HCT116 (cell line): ENCODE measurements around the gene KICS2. TPM values are rescaled to one million over a fixed set of nuclear protein-coding genes. Genes with fewer than 3 reads are reported as not detected.

ENCODE experiments used
- ATAC-seq: fragments of 200-7000 bp; cut with Tn5 transposase; 2 replicates; pipeline ENCODE4 v1.9.1; 2020; ENCODE audit warnings: mild to moderate bottlenecking, moderate library complexity
- BruUV-seq: library from RNA; stranded (reverse); fragments of 400-500 nt; replicated peaks from 2 replicates; lab custom pipeline; 2021; lab: Mats Ljungman, UMichigan
- CTCF ChIA-PET: fragments of 300-600 bp; sonication (Branson Sonifier 250); formaldehyde crosslinking; loops from one replicate; lab custom pipeline; 2021; ENCODE audit warnings: antibody characterized with exemption; lab: Charles Lee
- POLR2A ChIA-PET: fragments of 300-600, 350-600 bp; sonication (Branson Sonifier 250); formaldehyde crosslinking; loops from one replicate; lab custom pipeline; 2021; ENCODE audit warnings: antibody characterized with exemption; lab: Charles Lee
- RAD21 ChIA-PET, 2 experiments: fragments of 300-600 bp; sonication (Branson Sonifier 250); formaldehyde crosslinking; loops; one replicate each; lab custom pipeline; 2023; ENCODE audit warnings: low total read pairs in 2 of 2; ENCODE audit not compliant: uncharacterized antibody in 2 of 2, unreplicated experiment in 2 of 2, low non-redundant PET in 1 of 2; lab: Charles Lee
- DNase-seq: peaks from one replicate; pipeline ENCODE4 v3.0.0-alpha.2; 2010; ENCODE audit warnings: low read depth, low spot score
- H2AFZ ChIP-seq: fragments of 200-600 bp; shearing (Covaris generic), sonication (generic); 2 replicates; pipeline ENCODE4 v1.6.1; 2017; ENCODE audit warnings: low read depth, mixed run types, mixed read lengths, antibody characterized with exemption, low read length; ENCODE audit not compliant: poor library complexity, severe bottlenecking
- H3K27ac ChIP-seq: 2 replicates; pipeline ENCODE4 v1.5.1; 2012; ENCODE audit warnings: low read depth, low read length
- H3K27me3 ChIP-seq: fragments of 200-600 bp; sonication (generic); 2 replicates; pipeline ENCODE4 v1.6.1; 2016; ENCODE audit warnings: mixed run types, low read length, mixed read lengths; ENCODE audit not compliant: insufficient read depth
- H3K36me3 ChIP-seq, 2 experiments: fragments of 200-500 bp in 1 of 2; fragments of 200-600 bp in 1 of 2; sonication (Bioruptor generic) in 1 of 2; sonication (generic) in 1 of 2; 2 replicates each; pipeline versions ENCODE4 v1.5.1 to v1.6.1; 2014 to 2016; ENCODE audit warnings: low read length in 2 of 2, inconsistent platforms in 1 of 2, mixed read lengths in 1 of 2, mixed run types in 1 of 2; ENCODE audit not compliant: insufficient read depth in 2 of 2, control insufficient read depth in 1 of 2
- H3K4me1 ChIP-seq, 2 experiments: fragments of 200-600 bp in 1 of 2; sonication (generic) in 1 of 2; 2 replicates each; pipeline versions ENCODE4 v1.5.1 to v1.6.1; 2012 to 2017; ENCODE audit warnings: low read length in 2 of 2, inconsistent platforms in 1 of 2, mild to moderate bottlenecking in 1 of 2, mixed read lengths in 1 of 2, mixed run types in 1 of 2, moderate library complexity in 1 of 2; ENCODE audit not compliant: insufficient read depth in 2 of 2, control insufficient read depth in 1 of 2
- H3K4me2 ChIP-seq: fragments of 200-600 bp; sonication (generic); 2 replicates; pipeline ENCODE4 v1.6.1; 2017; ENCODE audit warnings: mixed run types, low read length, mixed read lengths
- H3K4me3 ChIP-seq, 2 experiments: fragments of 200-600 bp in 1 of 2; sonication (generic) in 1 of 2; replicated peaks in 1 of 2; 2 replicates each; pipeline ENCODE4 v1.5.1; 2011 to 2016; ENCODE audit warnings: low read length in 2 of 2, control low read depth in 1 of 2, low read depth in 1 of 2, mild to moderate bottlenecking in 1 of 2, mixed read lengths in 1 of 2, mixed run types in 1 of 2
- H3K79me2 ChIP-seq: fragments of 200-600 bp; sonication (generic); 2 replicates; pipeline ENCODE4 v1.6.1; 2017; ENCODE audit warnings: mild to moderate bottlenecking, mixed run types, low read length, moderate library complexity, mixed read lengths; ENCODE audit not compliant: insufficient read depth
- H3K9ac ChIP-seq: fragments of 200-600 bp; sonication (generic); 2 replicates; pipeline ENCODE4 v1.6.1; 2016; ENCODE audit warnings: low read length, mixed read lengths
- H3K9me2 ChIP-seq: fragments of 200-600 bp; sonication (generic), shearing (Covaris generic); 2 replicates; pipeline ENCODE4 v1.6.1; 2017; ENCODE audit warnings: mixed run types, mild to moderate bottlenecking, moderate library complexity; ENCODE audit not compliant: insufficient read depth
- H3K9me3 ChIP-seq, 2 experiments: fragments of 200-500 bp in 1 of 2; fragments of 200-600 bp in 1 of 2; sonication (Bioruptor generic) in 1 of 2; sonication (generic) in 1 of 2; 2 replicates each; pipeline ENCODE4 v1.6.1; 2014 to 2017; ENCODE audit warnings: low read length in 2 of 2, mixed read lengths in 2 of 2, inconsistent platforms in 1 of 2, low read depth in 1 of 2, mild to moderate bottlenecking in 1 of 2, mixed run types in 1 of 2, moderate library complexity in 1 of 2; ENCODE audit not compliant: control insufficient read depth in 1 of 2, insufficient read depth in 1 of 2
- H4K20me1 ChIP-seq: fragments of 200-600 bp; sonication (generic), shearing (Covaris generic); 2 replicates; pipeline ENCODE4 v1.6.1; 2017; ENCODE audit warnings: mixed run types, mild to moderate bottlenecking, moderate library complexity; ENCODE audit not compliant: insufficient read depth
- EGR1 ChIP-seq: IDR thresholded peaks from 2 replicates; pipeline ENCODE4 v1.6.1; 2012; ENCODE audit warnings: low read depth
- FOSL1 ChIP-seq: IDR thresholded peaks from 2 replicates; pipeline ENCODE4 v1.6.1; 2012; ENCODE audit warnings: low read depth
- JUND ChIP-seq: IDR thresholded peaks from 2 replicates; pipeline ENCODE4 v1.6.1; 2012
- POLR2AphosphoS5 ChIP-seq: IDR thresholded peaks from 2 replicates; pipeline ENCODE4 v1.6.1; 2011; ENCODE audit warnings: mild to moderate bottlenecking, low read depth, low read length, moderate library complexity
- SRF ChIP-seq: IDR thresholded peaks from 2 replicates; pipeline ENCODE4 v1.6.1; 2012; ENCODE audit warnings: low read depth
- ZFX ChIP-seq: fragments of 450-650 bp; IDR thresholded peaks from 2 replicates; pipeline ENCODE4 v1.6.1; 2017
- intact Hi-C: fragments of 100-400 bp; cut with micrococcal nuclease; formaldehyde crosslinking; loops from 2 replicates; pipeline ENCODE4 v1.10.0; 2022
- total RNA-seq: library from RNA; stranded (reverse); gene quantifications from one replicate; pipeline ENCODE4 v1.2.1, GENCODE V29; 2021; ENCODE audit not compliant: unreplicated experiment
- TF ChIP-seq, protein P1 (sequence below): IDR thresholded peaks from 2 replicates; pipeline ENCODE4 v1.6.1; 2011; ENCODE audit warnings: mild to moderate bottlenecking, low read length, moderate library complexity; ENCODE audit not compliant: insufficient replicate concordance; ENCODE audit errors: extremely low read depth
- TF ChIP-seq, protein P2 (sequence below): IDR thresholded peaks from 2 replicates; pipeline ENCODE4 v1.6.1; 2012
- TF ChIP-seq, protein P3 (sequence below), 3 experiments: fragments of 200-600 bp in 1 of 3; sonication (generic) in 1 of 3; IDR thresholded peaks in 2 of 3; conservative IDR thresholded peaks in 1 of 3; 2 replicates each; pipeline ENCODE4 v1.5.1; 2012 to 2017; ENCODE audit warnings: low read depth in 2 of 3, low read length in 2 of 3, antibody characterized with exemption in 1 of 3, borderline replicate concordance in 1 of 3, control low read depth in 1 of 3, mild to moderate bottlenecking in 1 of 3, mixed read lengths in 1 of 3, mixed run types in 1 of 3, moderate library complexity in 1 of 3; ENCODE audit not compliant: insufficient read depth in 1 of 3

Gene KICS2
- total RNA-seq, 1 experiment from 2014 or later = 18.1 TPM

DNA sequence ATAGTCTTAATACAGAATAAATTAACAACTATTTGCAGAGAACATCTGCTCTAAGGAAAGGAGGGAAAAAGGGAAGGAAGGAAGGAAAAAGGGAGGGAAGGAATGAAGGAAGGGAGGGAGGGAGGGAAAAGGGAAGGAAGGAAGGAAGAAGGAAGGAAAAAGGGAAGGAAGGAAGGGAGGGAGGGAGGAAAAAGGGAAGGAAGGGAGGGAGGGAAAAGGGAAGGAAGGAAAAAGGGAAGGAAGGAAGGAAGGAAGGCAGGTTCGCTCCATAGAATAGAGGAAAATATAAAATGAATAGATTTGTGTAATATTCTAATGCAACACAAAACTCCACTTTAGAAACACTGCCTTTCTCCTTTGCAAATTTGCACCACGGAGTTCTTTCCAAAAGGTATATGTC lies 16.6 kb downstream of the KICS2 start:
- H3K4me3 ChIP-seq = no peak overlapping the region
- no peak overlapping the region for H3K27ac ChIP-seq
- H3K9ac ChIP-seq = no peak overlapping the region
- H3K4me1 ChIP-seq = no peaks in the 10 kb centered on the region
- ATAC-seq = no peak
- H3K9me3 ChIP-seq = no peaks in the 10 kb centered on the region
- H3K9me2 ChIP-seq = no peaks in the 10 kb centered on the region
- POLR2A ChIA-PET = no interaction called here
- H2AFZ ChIP-seq = no peak overlapping the region
- H3K36me3 ChIP-seq = peaks cover 0 to 7% of the 10 kb centered on the region in 2 experiments; a peak in 1 of 4 replicates
- H3K27me3 ChIP-seq = no peaks in the 10 kb centered on the region
- H4K20me1 ChIP-seq = no peaks in the 10 kb centered on the region
- RAD21 ChIA-PET = interaction anchor here in 1 of 2 experiments (0.6 kb wide), 1 partner anchor 515 kb away, joined by 7 read pairs; no protein-coding TSS in a partner anchor
- H3K4me2 ChIP-seq = no peak overlapping the region
- BruUV-seq = no TSS peak
- H3K79me2 ChIP-seq = no peaks in the 10 kb centered on the region
- intact Hi-C loops = no loop called here
- TF ChIP-seq FOSL1 (no peak), SRF (no peak), EGR1 (no peak), JUND (no peak), POLR2AphosphoS5 (no peak), ZFX (no peak)
- TF ChIP-seq, protein P1, sequence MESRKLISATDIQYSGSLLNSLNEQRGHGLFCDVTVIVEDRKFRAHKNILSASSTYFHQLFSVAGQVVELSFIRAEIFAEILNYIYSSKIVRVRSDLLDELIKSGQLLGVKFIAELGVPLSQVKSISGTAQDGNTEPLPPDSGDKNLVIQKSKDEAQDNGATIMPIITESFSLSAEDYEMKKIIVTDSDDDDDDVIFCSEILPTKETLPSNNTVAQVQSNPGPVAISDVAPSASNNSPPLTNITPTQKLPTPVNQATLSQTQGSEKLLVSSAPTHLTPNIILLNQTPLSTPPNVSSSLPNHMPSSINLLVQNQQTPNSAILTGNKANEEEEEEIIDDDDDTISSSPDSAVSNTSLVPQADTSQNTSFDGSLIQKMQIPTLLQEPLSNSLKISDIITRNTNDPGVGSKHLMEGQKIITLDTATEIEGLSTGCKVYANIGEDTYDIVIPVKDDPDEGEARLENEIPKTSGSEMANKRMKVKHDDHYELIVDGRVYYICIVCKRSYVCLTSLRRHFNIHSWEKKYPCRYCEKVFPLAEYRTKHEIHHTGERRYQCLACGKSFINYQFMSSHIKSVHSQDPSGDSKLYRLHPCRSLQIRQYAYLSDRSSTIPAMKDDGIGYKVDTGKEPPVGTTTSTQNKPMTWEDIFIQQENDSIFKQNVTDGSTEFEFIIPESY = no peak
- TF ChIP-seq, protein P2, sequence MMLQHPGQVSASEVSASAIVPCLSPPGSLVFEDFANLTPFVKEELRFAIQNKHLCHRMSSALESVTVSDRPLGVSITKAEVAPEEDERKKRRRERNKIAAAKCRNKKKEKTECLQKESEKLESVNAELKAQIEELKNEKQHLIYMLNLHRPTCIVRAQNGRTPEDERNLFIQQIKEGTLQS = no peak
- TF ChIP-seq, protein P3, sequence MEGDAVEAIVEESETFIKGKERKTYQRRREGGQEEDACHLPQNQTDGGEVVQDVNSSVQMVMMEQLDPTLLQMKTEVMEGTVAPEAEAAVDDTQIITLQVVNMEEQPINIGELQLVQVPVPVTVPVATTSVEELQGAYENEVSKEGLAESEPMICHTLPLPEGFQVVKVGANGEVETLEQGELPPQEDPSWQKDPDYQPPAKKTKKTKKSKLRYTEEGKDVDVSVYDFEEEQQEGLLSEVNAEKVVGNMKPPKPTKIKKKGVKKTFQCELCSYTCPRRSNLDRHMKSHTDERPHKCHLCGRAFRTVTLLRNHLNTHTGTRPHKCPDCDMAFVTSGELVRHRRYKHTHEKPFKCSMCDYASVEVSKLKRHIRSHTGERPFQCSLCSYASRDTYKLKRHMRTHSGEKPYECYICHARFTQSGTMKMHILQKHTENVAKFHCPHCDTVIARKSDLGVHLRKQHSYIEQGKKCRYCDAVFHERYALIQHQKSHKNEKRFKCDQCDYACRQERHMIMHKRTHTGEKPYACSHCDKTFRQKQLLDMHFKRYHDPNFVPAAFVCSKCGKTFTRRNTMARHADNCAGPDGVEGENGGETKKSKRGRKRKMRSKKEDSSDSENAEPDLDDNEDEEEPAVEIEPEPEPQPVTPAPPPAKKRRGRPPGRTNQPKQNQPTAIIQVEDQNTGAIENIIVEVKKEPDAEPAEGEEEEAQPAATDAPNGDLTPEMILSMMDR (IDR thresholded peaks at IDR 0.05 in 2 of 3, conservative IDR thresholded peaks at IDR 0.05 in 1 of 3; ENCODE audit: borderline replicate concordance in 1 of 3, insufficient read depth in 1 of 3, low read depth in 2 of 3, low read length in 2 of 3) = no peak
- CTCF ChIA-PET = no interaction called here
- DNase-seq = no peak
